HepG2 (cell line): ENCODE data around the gene PCNA. TPM values are rescaled to one million over a fixed set of nuclear protein-coding genes. Genes with fewer than 3 reads are reported as not detected.
A peak's percentile ranks its signal among the peaks of the same experiment; 100 is the strongest.

Source experiments
- AKAP8 ChIP-seq: sonication (generic); formaldehyde crosslinking; IDR thresholded peaks from 2 replicates; pipeline ENCODE4 v1.5.1; 2020; ENCODE audit warnings: mild to moderate bottlenecking, missing genetic modification reagents
- BCL6 ChIP-seq: IDR thresholded peaks from 2 replicates; pipeline ENCODE4 v1.6.1; 2016; ENCODE audit warnings: missing genetic modification reagents, missing compliant biosample characterization
- CEBPB ChIP-seq: IDR thresholded peaks from 2 replicates; pipeline ENCODE4 v1.6.1; 2011; ENCODE audit warnings: low read depth, low read length, improper control_type of control experiment, borderline replicate concordance
- E2F1 ChIP-seq: sonication (generic); formaldehyde crosslinking; IDR thresholded peaks from 2 replicates; pipeline ENCODE4 v1.5.0; 2020; ENCODE audit warnings: missing genetic modification reagents
- FOXK2 ChIP-seq: fragments of 450-650 bp; IDR thresholded peaks from 2 replicates; pipeline ENCODE4 v1.6.1; 2016
- FOXP1 ChIP-seq, 2 experiments: fragments of 450-650 bp in 1 of 2; IDR thresholded peaks; 2 replicates each; pipeline ENCODE4 v1.6.1; 2017 to 2018; ENCODE audit warnings: antibody characterized with exemption in 1 of 2
- GATA4 ChIP-seq: sonication (generic); IDR thresholded peaks from 2 replicates; pipeline ENCODE4 v1.6.1; 2016; ENCODE audit warnings: antibody characterized with exemption, low read depth, borderline replicate concordance
- HHEX ChIP-seq: IDR thresholded peaks from 2 replicates; pipeline ENCODE4 v1.6.1; 2016; ENCODE audit warnings: control low read depth
- HOXA5 ChIP-seq: sonication (generic); formaldehyde crosslinking; IDR thresholded peaks from 2 replicates; pipeline ENCODE4 v1.4.0; 2020; ENCODE audit warnings: missing genetic modification reagents
- KDM1A ChIP-seq: IDR thresholded peaks from 2 replicates; pipeline ENCODE4 v1.6.1; 2016; ENCODE audit warnings: missing compliant biosample characterization
- KDM2A ChIP-seq: sonication (generic); formaldehyde crosslinking; IDR thresholded peaks from 2 replicates; pipeline ENCODE4 v1.4.0; 2020; ENCODE audit warnings: low read depth, missing genetic modification reagents, borderline replicate concordance
- KDM5A ChIP-seq: fragments of 200-600 bp; sonication (generic); IDR thresholded peaks from 2 replicates; pipeline ENCODE4 v1.7.0; 2018; ENCODE audit warnings: antibody characterized with exemption, mild to moderate bottlenecking, low read length, borderline replicate concordance
- NBN ChIP-seq: fragments of 450-650 bp; conservative IDR thresholded peaks from 2 replicates; pipeline ENCODE4 v1.6.1; 2017
- RBM22 ChIP-seq: fragments of 200-400 bp; formaldehyde crosslinking; optimal IDR thresholded peaks from 2 replicates; pipeline ENCODE3; 2017; ENCODE audit warnings: mild to moderate bottlenecking, low read length, moderate library complexity
- RXRB ChIP-seq: IDR thresholded peaks from 2 replicates; pipeline ENCODE4 v1.6.1; 2016; ENCODE audit warnings: borderline replicate concordance, missing genetic modification reagents, missing compliant biosample characterization
- SMARCC2 ChIP-seq: fragments of 450-650 bp; IDR thresholded peaks from 2 replicates; pipeline ENCODE4 v1.6.1; 2017; ENCODE audit warnings: antibody characterized with exemption, mild to moderate bottlenecking
- TAF15 ChIP-seq: fragments of 200-400 bp; formaldehyde crosslinking; IDR thresholded peaks from one replicate; pipeline ENCODE4 v1.6.1; 2018; ENCODE audit warnings: mild to moderate bottlenecking, low read depth, low read length; ENCODE audit not compliant: poor library complexity, severe bottlenecking
- TARDBP ChIP-seq: sonication (generic); formaldehyde crosslinking; IDR thresholded peaks from 2 replicates; pipeline ENCODE4 v1.8.0; 2022; ENCODE audit warnings: mild to moderate bottlenecking, missing genetic modification reagents
- TBL1XR1 ChIP-seq: fragments of 150-350 bp; IDR thresholded peaks from 2 replicates; pipeline ENCODE4 v1.6.1; 2014; ENCODE audit warnings: borderline replicate concordance, low read length; ENCODE audit not compliant: partially characterized antibody
- TGIF2 ChIP-seq: IDR thresholded peaks from 2 replicates; pipeline ENCODE4 v1.6.1; 2016; ENCODE audit warnings: control low read depth, missing compliant biosample characterization
- ZBTB7A ChIP-seq: sonication (generic); formaldehyde crosslinking; IDR thresholded peaks from 2 replicates; pipeline ENCODE4 v1.8.0; 2022; ENCODE audit warnings: mild to moderate bottlenecking, missing genetic modification reagents
- ZNF207 ChIP-seq: fragments of 450-650 bp; IDR thresholded peaks from 2 replicates; pipeline ENCODE4 v1.6.1; 2016; ENCODE audit warnings: antibody characterized with exemption, borderline replicate concordance
- ZNF33A ChIP-seq: sonication (generic); formaldehyde crosslinking; IDR thresholded peaks from 2 replicates; pipeline ENCODE4 v1.5.1; 2020; ENCODE audit warnings: missing genetic modification reagents, mild to moderate bottlenecking, moderate library complexity, borderline replicate concordance
- ZNF451 ChIP-seq: sonication (generic); formaldehyde crosslinking; IDR thresholded peaks from 2 replicates; pipeline ENCODE4 v1.5.0; 2020; ENCODE audit warnings: mild to moderate bottlenecking, missing genetic modification reagents
- ZNF549 ChIP-seq: sonication (generic); formaldehyde crosslinking; IDR thresholded peaks from 2 replicates; pipeline ENCODE4 v1.5.0; 2020; ENCODE audit warnings: missing genetic modification reagents
- ZNF777 ChIP-seq: sonication (generic); formaldehyde crosslinking; IDR thresholded peaks from 2 replicates; pipeline ENCODE4 v1.4.0; 2020; ENCODE audit warnings: missing genetic modification reagents
- ZSCAN20 ChIP-seq: sonication (generic); formaldehyde crosslinking; IDR thresholded peaks from 2 replicates; pipeline ENCODE4 v1.4.0; 2020; ENCODE audit warnings: missing genetic modification reagents, mild to moderate bottlenecking, borderline replicate concordance
- polyA plus RNA-seq, 8 experiments: library from polyadenylated mRNA; depleted of rRNA in 3 of 8; stranded (reverse) in 7 of 8; unstranded in 1 of 8; fragments of >200 nt; fragmentation: Illumina TruSeq in 4 of 8; extraction: Trizol in 4 of 8; gene quantifications; 2 replicates each; pipeline versions ENCODE4 v1.2.1 to v1.2.3, GENCODE V29; 2011 to 2016; ENCODE audit warnings: low read depth in 4 of 8, missing spikeins in 1 of 8, mixed read lengths in 1 of 8; ENCODE audit not compliant: insufficient read depth in 1 of 8
- total RNA-seq, 5 experiments: library from RNA; depleted of rRNA; stranded (reverse); fragments of >200 nt; fragmentation: Illumina TruSeq; extraction: Trizol; gene quantifications; 2 replicates each; pipeline ENCODE4 v1.2.3, GENCODE V29; 2016; ENCODE audit warnings: low read depth in 1 of 5
- TF ChIP-seq, protein P1 (sequence below): sonication (generic); formaldehyde crosslinking; IDR thresholded peaks from 2 replicates; pipeline ENCODE4 v1.5.1; 2020; ENCODE audit warnings: mild to moderate bottlenecking, missing genetic modification reagents, moderate library complexity

Gene PCNA
- total and polyA plus RNA-seq, 2 of the 13 experiments (the other 11 are each of a cell fraction or from before 2014, with no cell fraction given), result 229 to 655 TPM

GRCh38 chr20:5127204-5127858, 7.6 kb upstream of the PCNA start (continued):
- TF ChIP-seq ZNF549 (CRISPR knock-in tag), result no peak; the same call in 1 of the 2 replicates
- TF ChIP-seq AKAP8 (CRISPR knock-in tag), result peak; percentile 38; the same call in 1 of the 2 replicates
- no peak for TF ChIP-seq SMARCC2
- TF ChIP-seq KDM2A (CRISPR knock-in tag), result no peak
- no peak for TF ChIP-seq HHEX (CRISPR knock-in tag)
- TF ChIP-seq FOXP1 (IDR thresholded peaks at IDR 0.05), result no peak
- no peak for TF ChIP-seq FOXP1 (CRISPR knock-in tag; IDR thresholded peaks at IDR 0.05)
- peak; percentile 33; the same call in 1 of the 2 replicates for TF ChIP-seq TGIF2
- TF ChIP-seq HOXA5 (CRISPR knock-in tag), result no peak
- TF ChIP-seq ZBTB7A, result peak; percentile 94
- TF ChIP-seq TBL1XR1, result no peak
- no peak for TF ChIP-seq TARDBP (CRISPR knock-in tag)
- no peak for TF ChIP-seq ZNF207
- TF ChIP-seq E2F1 (CRISPR knock-in tag), result 0 out of 2 replicates have a peak, but pooled peaks have one; percentile 9
- peak; percentile 71; the same call in 1 of the 2 replicates for TF ChIP-seq ZNF777 (CRISPR knock-in tag)
- TF ChIP-seq ZSCAN20 (CRISPR knock-in tag), result no peak
- TF ChIP-seq FOXK2, result no peak
- no peak for TF ChIP-seq TAF15
- TF ChIP-seq RXRB (CRISPR knock-in tag), result no peak
- TF ChIP-seq, protein P1, sequence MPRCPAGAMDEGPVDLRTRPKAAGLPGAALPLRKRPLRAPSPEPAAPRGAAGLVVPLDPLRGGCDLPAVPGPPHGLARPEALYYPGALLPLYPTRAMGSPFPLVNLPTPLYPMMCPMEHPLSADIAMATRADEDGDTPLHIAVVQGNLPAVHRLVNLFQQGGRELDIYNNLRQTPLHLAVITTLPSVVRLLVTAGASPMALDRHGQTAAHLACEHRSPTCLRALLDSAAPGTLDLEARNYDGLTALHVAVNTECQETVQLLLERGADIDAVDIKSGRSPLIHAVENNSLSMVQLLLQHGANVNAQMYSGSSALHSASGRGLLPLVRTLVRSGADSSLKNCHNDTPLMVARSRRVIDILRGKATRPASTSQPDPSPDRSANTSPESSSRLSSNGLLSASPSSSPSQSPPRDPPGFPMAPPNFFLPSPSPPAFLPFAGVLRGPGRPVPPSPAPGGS (CRISPR knock-in tag), result 0 out of 2 replicates have a peak, but pooled peaks have one; percentile 71
- TF ChIP-seq GATA4, result no peak
- TF ChIP-seq NBN, result no peak
- peak; percentile 18; the same call in 1 of the 2 replicates for TF ChIP-seq BCL6 (CRISPR knock-in tag)
- TF ChIP-seq RBM22, result no peak
- peak; percentile 27; the same call in 1 of the 2 replicates for TF ChIP-seq ZNF451 (CRISPR knock-in tag)
- TF ChIP-seq ZNF33A (CRISPR knock-in tag), result no peak
- TF ChIP-seq KDM5A, result peak; percentile 71
- TF ChIP-seq CEBPB, result no peak
- no peak for TF ChIP-seq KDM1A (CRISPR knock-in tag)
